Stomach (tissue), 9 donors: ENCODE measurements around the gene SLC6A3. TPM values are rescaled to one million over a fixed set of nuclear protein-coding genes. Genes with fewer than 3 reads are reported as not detected.
A peak's percentile ranks its signal among the peaks of the same experiment; 100 is the strongest.

Experiments used
- DNase-seq, 2 donors: peaks; one replicate each; pipeline versions ENCODE4 v3.0.0 to v3.0.0-alpha.2; 2013 to 2019
- H3K27ac ChIP-seq, 5 donors: fragments of 200-600 bp in 4 of 5; sonication (generic) in 4 of 5; one replicate each; pipeline ENCODE4 v1.5.1; 2013 to 2019; ENCODE audit warnings: mild to moderate bottlenecking in 1 of 5, moderate library complexity in 1 of 5
- H3K27me3 ChIP-seq, 3 donors: fragments of 200-600 bp; sonication (generic); one replicate each; pipeline ENCODE4 v1.5.1; 2017 to 2019; ENCODE audit warnings: mixed run types in 1 of 3
- H3K36me3 ChIP-seq, 4 donors: fragments of 200-600 bp; sonication (generic); 1 replicate in 3 of 4; 2 replicates in 1 of 4; pipeline ENCODE4 v1.5.1; 2016 to 2019
- H3K4me1 ChIP-seq, 4 donors: fragments of 200-600 bp; sonication (generic); one replicate each; pipeline ENCODE4 v1.5.1; 2016 to 2019
- H3K4me3 ChIP-seq, 4 donors: fragments of 200-600 bp; sonication (generic) in 3 of 4; one replicate each; pipeline ENCODE4 v1.5.1; 2016 to 2019; ENCODE audit warnings: mild to moderate bottlenecking in 1 of 4
- H3K9me3 ChIP-seq, 4 donors: fragments of 200-600 bp; sonication (generic); one replicate each; pipeline ENCODE4 v1.5.1; 2016 to 2019
- CTCF ChIP-seq, 7 experiments: fragments of 450-650 bp in 4 of 7; fragments of 200-600 bp in 3 of 7; sonication (generic) in 3 of 7; IDR thresholded peaks; one replicate each; pipeline ENCODE4 v1.5.1; 2016 to 2019; ENCODE audit warnings: antibody characterized with exemption in 7 of 7, control low read depth in 2 of 7, mild to moderate bottlenecking in 1 of 7
- EP300 ChIP-seq: sonication (generic); formaldehyde crosslinking; IDR thresholded peaks from one replicate; pipeline ENCODE4 v1.6.1; 2017; ENCODE audit warnings: antibody characterized with exemption
- POLR2A ChIP-seq, 4 donors: fragments of 450-650 bp; IDR thresholded peaks; one replicate each; pipeline ENCODE4 v1.6.1; 2016; ENCODE audit warnings: antibody characterized with exemption in 4 of 4, control low read depth in 2 of 4, mild to moderate bottlenecking in 1 of 4, moderate library complexity in 1 of 4
- POLR2AphosphoS5 ChIP-seq, 3 donors: sonication (generic); formaldehyde crosslinking; IDR thresholded peaks; one replicate each; pipeline ENCODE4 v1.6.1; 2016; ENCODE audit warnings: antibody characterized with exemption in 3 of 3
- WGBS, 5 donors: extraction: QIAGEN DNeasy Blood & Tissue Kit in 3 of 5; methylation state at CpG; one replicate each; pipeline versions ENCODE4 v1.1.5 to v1.1.7; 2013 to 2018; 5-methylcytosine and 5-hydroxymethylcytosine counted together
- intact Hi-C: fragments of 100-400 bp; cut with DNase I; formaldehyde crosslinking; loops from one replicate; pipeline ENCODE4 v1.15.1; 2023; ENCODE audit warnings: low total_unique reads
- polyA plus RNA-seq, 3 donors: library from polyadenylated mRNA; stranded (reverse); fragments of 200-250 nt; gene quantifications; one replicate each; pipeline ENCODE4 v1.2.3, GENCODE V29; 2013
- total RNA-seq, 5 donors: library from RNA; depleted of rRNA; stranded (reverse); fragments of >200 nt; gene quantifications; one replicate each; pipeline versions ENCODE4 v1.1.0 to v1.2.3, GENCODE V29; 2014 to 2016
- donor health status: healthy with polysubstance abuse.
- donor health status: Bipolar disorder and iron deficiency.
- donor health status: healthy.

Gene SLC6A3
- total and polyA plus RNA-seq, 8 donors: 0.05 TPM; not detected in 7

GRCh38 chr5:1409381-1410110, 35.7 kb downstream of the SLC6A3 start:
- Histone ChIP-seq H3K27ac (no peak overlapping the region), H3K4me1 (no peaks in the 10 kb centered on the region), H3K9me3 (no peaks in the 10 kb centered on the region), H3K36me3 (no peaks in the 10 kb centered on the region), H3K4me3 (no peak overlapping the region), H3K27me3 (peaks cover 0 to 76% (median 0%) of the 10 kb centered on the region in 3 donors)
- DNase-seq: peak in 1 of 2 donors; percentile 71
- intact Hi-C loops: no loop called here
- TF ChIP-seq POLR2A (IDR thresholded peaks at IDR 0.05) (no peak), CTCF (IDR thresholded peaks at IDR 0.05) (no peak), POLR2AphosphoS5 (IDR thresholded peaks at IDR 0.05) (no peak), EP300 (no peak)
- WGBS, 5 donors: 71 to 81% (median 77%) methylated on average over 31 to 33 of the region's 33 CpGs

- Histone ChIP-seq H3K4me1 (no peaks in the 10 kb centered on the region), H3K4me3 (no peak overlapping the region), H3K27me3 (peaks cover 0 to 65% (median 0%) of the 10 kb centered on the region in 3 donors), H3K9me3 (no peaks in the 10 kb centered on the region), H3K27ac (no peak overlapping the region), H3K36me3 (no peaks in the 10 kb centered on the region)
- WGBS, 5 donors: 65 to 77% (median 72%) methylated on average over 30 to 35 of the region's 35 CpGs
- intact Hi-C loops: no loop called here
- TF ChIP-seq EP300 (no peak), POLR2A (IDR thresholded peaks at IDR 0.05) (no peak)
- no peak for DNase-seq
Observed at GRCh38 chr5:1406681-1407640, 38.3 kb downstream of the SLC6A3 start.

GRCh38 chr5:1405539-1406530, 39.4 kb downstream of the SLC6A3 start:
- intact Hi-C loops: no loop called here

More at GRCh38 chr5:1405539-1406530, 39.4 kb downstream of the SLC6A3 start:
- Histone ChIP-seq H3K4me1 (no peaks in the 10 kb centered on the region), H3K36me3 (no peaks in the 10 kb centered on the region), H3K27me3 (peaks cover 0 to 68% (median 0%) of the 10 kb centered on the region in 3 donors), H3K9me3 (no peaks in the 10 kb centered on the region), H3K4me3 (no peak overlapping the region), H3K27ac (no peak overlapping the region)
- TF ChIP-seq POLR2AphosphoS5 (IDR thresholded peaks at IDR 0.05) (no peak), EP300 (no peak), CTCF (IDR thresholded peaks at IDR 0.05) (no peak), POLR2A (IDR thresholded peaks at IDR 0.05) (no peak)
- WGBS, 5 donors: 79 to 84% (median 83%) methylated on average over 22 to 40 of the region's 40 CpGs
- no peak for DNase-seq
